K562 (cell line): ENCODE measurements around the gene TERT. TPM values are rescaled to one million over a fixed set of nuclear protein-coding genes. Genes with fewer than 3 reads are reported as not detected.

Experiments used
- CBFB ChIP-seq: sonication (generic); formaldehyde crosslinking; IDR thresholded peaks from 2 replicates; pipeline ENCODE4 v1.4.0; 2020; ENCODE audit warnings: mild to moderate bottlenecking, missing genetic modification reagents
- CREM ChIP-seq: IDR thresholded peaks from 2 replicates; pipeline ENCODE4 v1.6.1; 2014; ENCODE audit warnings: antibody characterized with exemption, low read depth
- FOXP1 ChIP-seq: sonication (generic); formaldehyde crosslinking; IDR thresholded peaks from 2 replicates; pipeline ENCODE4 v1.8.0; 2022; ENCODE audit warnings: mild to moderate bottlenecking, missing genetic modification reagents
- HNRNPUL1 ChIP-seq: fragments of 200-400 bp; formaldehyde crosslinking; IDR thresholded peaks from 2 replicates; pipeline ENCODE4 v1.6.1; 2017; ENCODE audit warnings: low read length
- HOXB6 ChIP-seq: fragments of 250-450 bp; sonication (Bioruptor Pico); IDR thresholded peaks from 2 replicates; pipeline ENCODE4 v1.5.1; 2022; ENCODE audit warnings: mild to moderate bottlenecking, borderline replicate concordance
- MED1 ChIP-seq: sonication (generic); formaldehyde crosslinking; IDR thresholded peaks from 2 replicates; pipeline ENCODE4 v1.8.1; 2023; ENCODE audit warnings: missing genetic modification reagents, borderline replicate concordance
- SIN3A ChIP-seq, 2 experiments: fragments of 150-350 bp in 1 of 2; IDR thresholded peaks; 2 replicates each; pipeline ENCODE4 v1.6.1; 2011 to 2016; ENCODE audit warnings: borderline replicate concordance in 2 of 2, low read depth in 2 of 2, low read length in 2 of 2, mild to moderate bottlenecking in 2 of 2, moderate library complexity in 2 of 2; ENCODE audit not compliant: control insufficient read depth in 1 of 2
- ZBTB7A ChIP-seq: IDR thresholded peaks from 2 replicates; pipeline ENCODE4 v1.6.1; 2011; ENCODE audit warnings: low read depth, mild to moderate bottlenecking, low read length, moderate library complexity, borderline replicate concordance; ENCODE audit not compliant: control insufficient read depth
- ZNF696 ChIP-seq: fragments of 250-450 bp; sonication (Bioruptor Pico); conservative IDR thresholded peaks from 2 replicates; pipeline ENCODE4 v1.4.0; 2020; ENCODE audit warnings: mild to moderate bottlenecking, moderate library complexity
- polyA plus RNA-seq, 8 experiments: library from polyadenylated mRNA; depleted of rRNA in 4 of 8; stranded (reverse) in 5 of 8; unstranded in 3 of 8; fragments of >200 nt; fragmentation: Nextera tagmentation in 2 of 8; fragmentation: Illumina TruSeq in 1 of 8; extraction: Ambion mirVana in 2 of 8; extraction: Trizol in 1 of 8; gene quantifications; 2 replicates each; pipeline versions ENCODE4 v1.2.1 to v1.2.3, GENCODE V29; 2011 to 2014; ENCODE audit warnings: inconsistent platforms in 1 of 8, missing spikeins in 1 of 8
- total RNA-seq, 7 experiments: library from RNA; depleted of rRNA in 6 of 7; stranded (reverse); fragments of >200 nt in 6 of 7; fragmentation: Illumina TruSeq in 2 of 7; extraction: Trizol in 2 of 7; gene quantifications; 2 replicates each; pipeline versions ENCODE4 v1.2.1 to v1.2.3, GENCODE V29; 2011 to 2021; ENCODE audit warnings: low replicate concordance in 1 of 7
- TF ChIP-seq, protein P1 (sequence below): fragments of 450-650 bp; IDR thresholded peaks from one replicate; pipeline ENCODE4 v1.6.1; 2018; ENCODE audit warnings: mild to moderate bottlenecking, moderate library complexity; ENCODE audit not compliant: partially characterized antibody

Gene TERT
- total and polyA plus RNA-seq, 9 of the 15 experiments (the other 6 are each of a cell fraction or from before 2014, with no cell fraction given) = 0.08 to 4.5 (median 0.98) TPM; not detected in 1

DNA sequence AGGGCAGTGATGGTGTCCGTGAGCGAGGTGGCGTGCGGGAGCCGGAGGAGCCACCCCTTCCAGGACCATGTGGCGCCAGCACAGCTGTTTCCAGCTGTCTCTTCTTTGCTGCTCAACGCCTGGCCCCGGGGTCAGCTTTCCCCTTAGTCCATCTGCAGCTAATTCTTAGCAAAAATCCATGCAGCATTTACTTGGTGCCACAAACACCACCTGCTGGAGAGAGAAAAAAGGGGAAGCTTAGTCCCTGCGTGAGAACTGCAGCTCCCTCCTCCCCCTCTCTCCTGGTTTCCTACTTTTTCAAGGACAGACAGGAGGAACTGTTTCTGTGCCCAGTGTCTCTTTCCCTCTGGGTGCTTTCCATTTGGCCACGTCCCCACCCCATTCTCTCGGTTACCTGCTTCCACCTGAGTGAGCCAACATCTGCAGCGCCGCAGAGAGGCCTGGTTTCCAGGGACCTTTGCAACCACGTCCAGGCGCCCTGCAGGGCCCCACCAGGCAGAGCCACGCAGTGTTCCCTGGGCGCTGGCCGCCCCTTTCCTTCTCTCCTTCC is 90.1 kb downstream of the TERT start (continued):
- TF ChIP-seq ZBTB7A (0 out of 2 replicates have a peak, but pooled peaks have one; percentile 11), HNRNPUL1 (no peak), FOXP1 (CRISPR knock-in tag) (no peak), CREM (peak; percentile 13; the same call in 1 of the 2 replicates), ZNF696 (no peak), HOXB6 (CRISPR knock-in tag) (no peak), CBFB (CRISPR knock-in tag) (no peak), SIN3A (IDR thresholded peaks at IDR 0.05; ENCODE audit: borderline replicate concordance in 2 of 2, control insufficient read depth in 1 of 2, low read depth in 2 of 2, low read length in 2 of 2) (peak in 1 of 2 experiments; percentile 45; a peak in 1 of 4 replicates), MED1 (CRISPR knock-in tag) (no peak)
- TF ChIP-seq, protein P1, sequence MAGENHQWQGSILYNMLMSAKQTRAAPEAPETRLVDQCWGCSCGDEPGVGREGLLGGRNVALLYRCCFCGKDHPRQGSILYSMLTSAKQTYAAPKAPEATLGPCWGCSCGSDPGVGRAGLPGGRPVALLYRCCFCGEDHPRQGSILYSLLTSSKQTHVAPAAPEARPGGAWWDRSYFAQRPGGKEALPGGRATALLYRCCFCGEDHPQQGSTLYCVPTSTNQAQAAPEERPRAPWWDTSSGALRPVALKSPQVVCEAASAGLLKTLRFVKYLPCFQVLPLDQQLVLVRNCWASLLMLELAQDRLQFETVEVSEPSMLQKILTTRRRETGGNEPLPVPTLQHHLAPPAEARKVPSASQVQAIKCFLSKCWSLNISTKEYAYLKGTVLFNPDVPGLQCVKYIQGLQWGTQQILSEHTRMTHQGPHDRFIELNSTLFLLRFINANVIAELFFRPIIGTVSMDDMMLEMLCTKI = no peak
- TF ChIP-seq, all 486 proteins: peak for 41
